ENCODE data around the gene GLUL.

DNA sequence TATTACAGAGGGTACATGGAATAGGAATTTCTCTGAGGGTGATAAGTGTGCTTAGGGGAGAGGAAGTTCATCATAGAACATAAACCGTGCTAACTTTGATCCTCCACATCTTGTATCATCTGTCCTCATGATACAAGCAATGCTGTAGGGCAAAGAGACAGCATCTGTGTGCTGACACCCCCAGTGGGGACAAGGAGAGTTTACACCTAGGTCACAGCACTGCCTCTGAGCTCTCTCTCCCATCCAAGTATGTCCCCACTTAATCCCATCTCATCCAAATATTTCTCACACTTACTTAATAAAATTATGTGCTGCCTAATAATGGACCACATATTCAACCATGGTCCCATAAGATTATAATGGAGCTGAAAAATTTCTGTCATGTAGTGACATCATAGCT, 13.2 kb upstream of the GLUL start:
- TF ChIP-seq ZNF843 (tag by site-specific recombination; IDR thresholded peaks at IDR 0.05) = no peak
- TF ChIP-seq ZNF274 (IDR thresholded peaks at IDR 0.05; ENCODE audit: low read length) = no peak
- no peak for TF ChIP-seq ZNF274 (tag by site-specific recombination; IDR thresholded peaks at IDR 0.05; ENCODE audit: borderline replicate concordance)
- TF ChIP-seq ZBTB1 (tag by site-specific recombination; IDR thresholded peaks at IDR 0.05) = no peak
- TF ChIP-seq, protein P1, sequence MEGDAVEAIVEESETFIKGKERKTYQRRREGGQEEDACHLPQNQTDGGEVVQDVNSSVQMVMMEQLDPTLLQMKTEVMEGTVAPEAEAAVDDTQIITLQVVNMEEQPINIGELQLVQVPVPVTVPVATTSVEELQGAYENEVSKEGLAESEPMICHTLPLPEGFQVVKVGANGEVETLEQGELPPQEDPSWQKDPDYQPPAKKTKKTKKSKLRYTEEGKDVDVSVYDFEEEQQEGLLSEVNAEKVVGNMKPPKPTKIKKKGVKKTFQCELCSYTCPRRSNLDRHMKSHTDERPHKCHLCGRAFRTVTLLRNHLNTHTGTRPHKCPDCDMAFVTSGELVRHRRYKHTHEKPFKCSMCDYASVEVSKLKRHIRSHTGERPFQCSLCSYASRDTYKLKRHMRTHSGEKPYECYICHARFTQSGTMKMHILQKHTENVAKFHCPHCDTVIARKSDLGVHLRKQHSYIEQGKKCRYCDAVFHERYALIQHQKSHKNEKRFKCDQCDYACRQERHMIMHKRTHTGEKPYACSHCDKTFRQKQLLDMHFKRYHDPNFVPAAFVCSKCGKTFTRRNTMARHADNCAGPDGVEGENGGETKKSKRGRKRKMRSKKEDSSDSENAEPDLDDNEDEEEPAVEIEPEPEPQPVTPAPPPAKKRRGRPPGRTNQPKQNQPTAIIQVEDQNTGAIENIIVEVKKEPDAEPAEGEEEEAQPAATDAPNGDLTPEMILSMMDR (tag by site-specific recombination; IDR thresholded peaks at IDR 0.05) = no peak
- TF ChIP-seq ZNF157 (tag by site-specific recombination; IDR thresholded peaks at IDR 0.05) = no peak
- TF ChIP-seq ZNF837 (tag by site-specific recombination; IDR thresholded peaks at IDR 0.05) = no peak
- TF ChIP-seq ZBTB7A (tag by site-specific recombination; IDR thresholded peaks at IDR 0.05; ENCODE audit: low read depth) = no peak
- no peak for TF ChIP-seq ZNF140 (tag by site-specific recombination; IDR thresholded peaks at IDR 0.05)
- TF ChIP-seq, protein P2, sequence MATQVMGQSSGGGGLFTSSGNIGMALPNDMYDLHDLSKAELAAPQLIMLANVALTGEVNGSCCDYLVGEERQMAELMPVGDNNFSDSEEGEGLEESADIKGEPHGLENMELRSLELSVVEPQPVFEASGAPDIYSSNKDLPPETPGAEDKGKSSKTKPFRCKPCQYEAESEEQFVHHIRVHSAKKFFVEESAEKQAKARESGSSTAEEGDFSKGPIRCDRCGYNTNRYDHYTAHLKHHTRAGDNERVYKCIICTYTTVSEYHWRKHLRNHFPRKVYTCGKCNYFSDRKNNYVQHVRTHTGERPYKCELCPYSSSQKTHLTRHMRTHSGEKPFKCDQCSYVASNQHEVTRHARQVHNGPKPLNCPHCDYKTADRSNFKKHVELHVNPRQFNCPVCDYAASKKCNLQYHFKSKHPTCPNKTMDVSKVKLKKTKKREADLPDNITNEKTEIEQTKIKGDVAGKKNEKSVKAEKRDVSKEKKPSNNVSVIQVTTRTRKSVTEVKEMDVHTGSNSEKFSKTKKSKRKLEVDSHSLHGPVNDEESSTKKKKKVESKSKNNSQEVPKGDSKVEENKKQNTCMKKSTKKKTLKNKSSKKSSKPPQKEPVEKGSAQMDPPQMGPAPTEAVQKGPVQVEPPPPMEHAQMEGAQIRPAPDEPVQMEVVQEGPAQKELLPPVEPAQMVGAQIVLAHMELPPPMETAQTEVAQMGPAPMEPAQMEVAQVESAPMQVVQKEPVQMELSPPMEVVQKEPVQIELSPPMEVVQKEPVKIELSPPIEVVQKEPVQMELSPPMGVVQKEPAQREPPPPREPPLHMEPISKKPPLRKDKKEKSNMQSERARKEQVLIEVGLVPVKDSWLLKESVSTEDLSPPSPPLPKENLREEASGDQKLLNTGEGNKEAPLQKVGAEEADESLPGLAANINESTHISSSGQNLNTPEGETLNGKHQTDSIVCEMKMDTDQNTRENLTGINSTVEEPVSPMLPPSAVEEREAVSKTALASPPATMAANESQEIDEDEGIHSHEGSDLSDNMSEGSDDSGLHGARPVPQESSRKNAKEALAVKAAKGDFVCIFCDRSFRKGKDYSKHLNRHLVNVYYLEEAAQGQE (tag by site-specific recombination; IDR thresholded peaks at IDR 0.05) = no peak
- TF ChIP-seq ZNF121 (tag by site-specific recombination; IDR thresholded peaks at IDR 0.05) = no peak
- no peak for TF ChIP-seq ZNF785 (tag by site-specific recombination; IDR thresholded peaks at IDR 0.05)
- no peak for TF ChIP-seq ZNF223 (tag by site-specific recombination; IDR thresholded peaks at IDR 0.05)

Data from HEK293 (cell line).